ENCODE results near the gene OR6X1.

DNA sequence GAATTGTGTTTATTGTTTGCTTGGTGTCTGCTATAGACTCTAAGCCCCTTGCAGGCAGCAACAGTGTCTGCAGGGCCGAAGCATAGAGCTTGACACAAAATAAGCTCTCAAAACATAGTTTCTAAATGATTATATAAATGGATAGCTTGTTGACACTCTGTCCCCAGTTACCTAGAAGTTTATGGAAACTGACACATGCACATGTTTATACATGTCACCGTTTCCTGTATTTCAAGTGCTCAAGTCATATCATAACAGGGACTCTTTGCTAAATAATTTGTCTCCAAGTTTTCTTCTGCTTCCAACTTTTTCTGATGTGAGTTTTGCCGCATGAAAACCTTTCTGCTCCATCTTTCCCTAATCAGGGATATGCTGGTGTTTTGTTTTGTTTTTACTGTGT lies 3.7 kb upstream of the OR6X1 start:
- TF ChIP-seq EZH2 (IDR thresholded peaks at IDR 0.05) (no peak), POLR2AphosphoS5 (IDR thresholded peaks at IDR 0.05; ENCODE audit: borderline replicate concordance, low read depth, low read length) (no peak)

Measured in SK-N-MC (cell line).